ENCODE data around the gene WWOX.

- TF ChIP-seq ZNF302 (CRISPR knock-in tag; IDR thresholded peaks at IDR 0.05) (no peak), CTCF (IDR thresholded peaks at IDR 0.05) (no peak)
Observed at GRCh38 chr16:78490431-78490830, 391.0 kb downstream of the WWOX start.
